ENCODE measurements around the gene TCF7. TPM values are rescaled to one million over a fixed set of nuclear protein-coding genes. Genes with fewer than 3 reads are reported as not detected.

TCF7 gene
- total and polyA plus RNA-seq, 4 donors, result 1.3 to 2.7 (median 2.2) TPM

DNA sequence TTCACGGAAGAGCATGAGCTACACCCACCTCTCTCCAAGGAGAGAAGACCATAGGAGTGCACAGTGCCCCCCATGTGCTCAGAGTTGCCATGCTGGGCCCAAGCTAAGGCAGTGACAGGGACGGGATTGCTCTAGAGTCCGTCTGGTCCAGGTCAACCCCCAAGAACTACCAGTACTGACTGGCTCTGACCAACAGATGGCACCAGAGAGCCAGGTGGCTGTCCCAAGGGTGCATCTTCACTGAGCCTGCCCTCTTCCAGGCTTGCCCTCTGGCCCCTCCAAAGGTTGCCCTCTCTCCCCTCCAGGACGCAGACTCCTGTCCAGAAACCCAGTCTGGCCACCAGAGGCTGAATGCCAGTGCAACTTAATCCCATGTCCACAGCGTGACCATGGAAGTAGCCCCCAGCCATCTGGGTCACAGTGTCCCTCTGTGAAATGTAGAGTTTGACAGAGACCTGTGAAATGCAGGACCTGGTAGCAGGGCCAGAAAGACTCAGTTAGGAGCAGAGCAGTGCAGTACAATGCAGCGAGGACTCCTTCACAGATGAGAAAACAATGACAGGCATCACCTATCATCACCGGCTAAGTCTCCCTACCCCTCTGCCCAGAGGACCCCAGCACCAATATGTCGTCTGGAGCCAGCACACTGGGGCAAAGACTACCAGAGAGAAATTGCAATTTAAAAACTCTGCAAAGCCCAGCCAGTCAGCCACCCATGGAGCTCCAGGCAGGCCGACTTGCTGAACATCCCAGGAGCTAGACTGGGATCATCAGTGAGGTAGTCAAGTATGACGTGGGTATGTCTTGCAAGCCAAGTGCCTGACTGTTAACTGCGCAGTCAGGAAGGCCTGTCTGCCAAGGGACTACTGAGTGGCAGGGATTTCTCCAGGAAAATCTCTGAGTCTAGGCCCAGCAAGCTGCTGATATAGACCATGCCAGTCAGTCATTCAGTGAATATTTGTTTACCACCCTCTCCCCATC, 70.0 kb downstream of the TCF7 start:
- Histone ChIP-seq H3K9ac (ENCODE audit: low read depth in 1 of 2, low read length in 2 of 2) (no peak overlapping the region), H3K36me3 (ENCODE audit: control insufficient read depth in 4 of 4, insufficient read depth in 3 of 4, low read depth in 1 of 4, low read length in 3 of 4) (no peaks in the 10 kb centered on the region), H3K4me3 (ENCODE audit: low read depth in 1 of 3, low read length in 3 of 3) (no peak overlapping the region), H3K27me3 (ENCODE audit: control insufficient read depth in 4 of 4, insufficient read depth in 4 of 4, low read length in 3 of 4) (no peaks in the 10 kb centered on the region), H3K9me3 (ENCODE audit: control insufficient read depth in 4 of 4, low read length in 3 of 4) (no peaks in the 10 kb centered on the region), H3K4me1 (ENCODE audit: control insufficient read depth in 4 of 4, insufficient read depth in 4 of 4, low read length in 3 of 4) (peaks cover 0 to 2% (median 0%) of the 10 kb centered on the region in 4 donors), H3K27ac (ENCODE audit: low read depth in 1 of 2, low read length in 2 of 2) (no peak overlapping the region)
- TF ChIP-seq GABPA (IDR thresholded peaks at IDR 0.05 in 1 of 2, conservative IDR thresholded peaks at IDR 0.05 in 1 of 2), result no peak
- peak in 1 of 2 donors; percentile 54 for TF ChIP-seq HNF4A (conservative IDR thresholded peaks at IDR 0.05)
- no peak for TF ChIP-seq RXRA (IDR thresholded peaks at IDR 0.05)
- TF ChIP-seq HNF4G (IDR thresholded peaks at IDR 0.05), result no peak
- no peak for TF ChIP-seq EGR1 (IDR thresholded peaks at IDR 0.05; ENCODE audit: low read depth in 2 of 2)
- TF ChIP-seq, protein P1, sequence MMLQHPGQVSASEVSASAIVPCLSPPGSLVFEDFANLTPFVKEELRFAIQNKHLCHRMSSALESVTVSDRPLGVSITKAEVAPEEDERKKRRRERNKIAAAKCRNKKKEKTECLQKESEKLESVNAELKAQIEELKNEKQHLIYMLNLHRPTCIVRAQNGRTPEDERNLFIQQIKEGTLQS (IDR thresholded peaks at IDR 0.05), result no peak
- TF ChIP-seq, protein P2, sequence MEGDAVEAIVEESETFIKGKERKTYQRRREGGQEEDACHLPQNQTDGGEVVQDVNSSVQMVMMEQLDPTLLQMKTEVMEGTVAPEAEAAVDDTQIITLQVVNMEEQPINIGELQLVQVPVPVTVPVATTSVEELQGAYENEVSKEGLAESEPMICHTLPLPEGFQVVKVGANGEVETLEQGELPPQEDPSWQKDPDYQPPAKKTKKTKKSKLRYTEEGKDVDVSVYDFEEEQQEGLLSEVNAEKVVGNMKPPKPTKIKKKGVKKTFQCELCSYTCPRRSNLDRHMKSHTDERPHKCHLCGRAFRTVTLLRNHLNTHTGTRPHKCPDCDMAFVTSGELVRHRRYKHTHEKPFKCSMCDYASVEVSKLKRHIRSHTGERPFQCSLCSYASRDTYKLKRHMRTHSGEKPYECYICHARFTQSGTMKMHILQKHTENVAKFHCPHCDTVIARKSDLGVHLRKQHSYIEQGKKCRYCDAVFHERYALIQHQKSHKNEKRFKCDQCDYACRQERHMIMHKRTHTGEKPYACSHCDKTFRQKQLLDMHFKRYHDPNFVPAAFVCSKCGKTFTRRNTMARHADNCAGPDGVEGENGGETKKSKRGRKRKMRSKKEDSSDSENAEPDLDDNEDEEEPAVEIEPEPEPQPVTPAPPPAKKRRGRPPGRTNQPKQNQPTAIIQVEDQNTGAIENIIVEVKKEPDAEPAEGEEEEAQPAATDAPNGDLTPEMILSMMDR (IDR thresholded peaks at IDR 0.05; ENCODE audit: low read depth, low read length, missing input control), result peak; percentile 90
- TF ChIP-seq, protein P3, sequence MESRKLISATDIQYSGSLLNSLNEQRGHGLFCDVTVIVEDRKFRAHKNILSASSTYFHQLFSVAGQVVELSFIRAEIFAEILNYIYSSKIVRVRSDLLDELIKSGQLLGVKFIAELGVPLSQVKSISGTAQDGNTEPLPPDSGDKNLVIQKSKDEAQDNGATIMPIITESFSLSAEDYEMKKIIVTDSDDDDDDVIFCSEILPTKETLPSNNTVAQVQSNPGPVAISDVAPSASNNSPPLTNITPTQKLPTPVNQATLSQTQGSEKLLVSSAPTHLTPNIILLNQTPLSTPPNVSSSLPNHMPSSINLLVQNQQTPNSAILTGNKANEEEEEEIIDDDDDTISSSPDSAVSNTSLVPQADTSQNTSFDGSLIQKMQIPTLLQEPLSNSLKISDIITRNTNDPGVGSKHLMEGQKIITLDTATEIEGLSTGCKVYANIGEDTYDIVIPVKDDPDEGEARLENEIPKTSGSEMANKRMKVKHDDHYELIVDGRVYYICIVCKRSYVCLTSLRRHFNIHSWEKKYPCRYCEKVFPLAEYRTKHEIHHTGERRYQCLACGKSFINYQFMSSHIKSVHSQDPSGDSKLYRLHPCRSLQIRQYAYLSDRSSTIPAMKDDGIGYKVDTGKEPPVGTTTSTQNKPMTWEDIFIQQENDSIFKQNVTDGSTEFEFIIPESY (IDR thresholded peaks at IDR 0.05), result no peak
- TF ChIP-seq FOXA2 (IDR thresholded peaks at IDR 0.05), result no peak
- peak; percentile 94 to 96 for TF ChIP-seq RAD21 (IDR thresholded peaks at IDR 0.05)
- peak; percentile 20 for TF ChIP-seq NR2F2 (IDR thresholded peaks at IDR 0.05)
- WGBS, result 58% methylated on average over 11 of the region's 11 CpGs
- peak; percentile 81 for DNase-seq (ENCODE audit: low spot score)

DNA sequence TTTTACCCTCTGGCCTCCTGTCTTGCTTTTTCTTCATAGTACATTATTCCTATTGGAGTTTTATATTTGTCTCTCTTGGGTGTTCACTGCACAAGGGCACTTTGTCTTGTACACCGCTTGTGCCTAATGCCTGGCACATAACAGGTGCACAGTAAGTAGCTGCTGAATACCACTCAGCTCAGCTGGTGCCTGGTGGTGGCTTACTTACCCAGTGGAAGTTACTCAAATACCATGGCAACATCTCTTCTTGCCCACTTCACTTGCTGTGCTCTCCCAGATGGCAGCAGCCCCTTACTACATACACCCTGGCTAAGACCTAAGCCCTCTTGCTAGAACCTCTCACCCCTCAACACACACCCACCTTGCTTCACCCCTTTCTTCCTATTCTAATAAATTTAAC, 73.6 kb downstream of the TCF7 start:
- TF ChIP-seq, protein P2 (IDR thresholded peaks at IDR 0.05; ENCODE audit: low read depth, low read length, missing input control), result no peak
- WGBS, result 85% methylated on average over 1 of the region's 1 CpG
- H3K36me3 ChIP-seq (ENCODE audit: control insufficient read depth in 4 of 4, insufficient read depth in 3 of 4, low read depth in 1 of 4, low read length in 3 of 4), result no peaks in the 10 kb centered on the region
- no peaks in the 10 kb centered on the region for H3K9me3 ChIP-seq (ENCODE audit: control insufficient read depth in 4 of 4, low read length in 3 of 4)
- H3K27ac ChIP-seq (ENCODE audit: low read depth in 1 of 2, low read length in 2 of 2), result no peak overlapping the region
- H3K4me3 ChIP-seq (ENCODE audit: low read depth in 1 of 3, low read length in 3 of 3), result no peak overlapping the region
- no peak overlapping the region for H3K9ac ChIP-seq (ENCODE audit: low read depth in 1 of 2, low read length in 2 of 2)
- no peaks in the 10 kb centered on the region for H3K27me3 ChIP-seq (ENCODE audit: control insufficient read depth in 4 of 4, insufficient read depth in 4 of 4, low read length in 3 of 4)
- no peak for DNase-seq (ENCODE audit: low spot score)
- H3K4me1 ChIP-seq (ENCODE audit: control insufficient read depth in 4 of 4, insufficient read depth in 4 of 4, low read length in 3 of 4), result peaks cover 0 to 2% (median 0%) of the 10 kb centered on the region in 4 donors

All from liver (tissue), 9 donors.